H1 (cell line): Measurements from ENCODE around the gene TSPOAP1.

ENCODE experiments used
- ASH2L ChIP-seq: fragments of 200-600, 300-600 bp; sonication (generic); IDR thresholded peaks from one replicate; pipeline ENCODE4 v1.7.1; 2017; ENCODE audit warnings: low read length
- CBX8 ChIP-seq: fragments of 300-800, 300-1000 bp; sonication (generic); IDR thresholded peaks from 2 replicates; pipeline ENCODE4 v1.7.1; 2016; ENCODE audit warnings: low read depth, low read length, borderline replicate concordance
- CREB1 ChIP-seq: IDR thresholded peaks from 2 replicates; pipeline ENCODE4 v1.6.1; 2012; ENCODE audit warnings: inconsistent platforms
- EP300 ChIP-seq, 2 experiments: IDR thresholded peaks; 1 replicate in 1 of 2; 2 replicates in 1 of 2; pipeline ENCODE4 v1.6.1; 2011 to 2012; ENCODE audit warnings: low read depth in 2 of 2, low read length in 2 of 2, mild to moderate bottlenecking in 2 of 2, borderline replicate concordance in 1 of 2, inconsistent platforms in 1 of 2, moderate library complexity in 1 of 2
- FOSL1 ChIP-seq: IDR thresholded peaks from 2 replicates; pipeline ENCODE4 v1.6.1; 2011; ENCODE audit warnings: mild to moderate bottlenecking, low read depth, low read length, moderate library complexity; ENCODE audit not compliant: insufficient read depth
- GTF2F1 ChIP-seq: IDR thresholded peaks from 2 replicates; pipeline ENCODE4 v1.6.1; 2012; ENCODE audit warnings: low read depth, low read length, improper control_type of control experiment, borderline replicate concordance
- KDM1A ChIP-seq: fragments of 200-600, 300-600 bp; sonication (generic); IDR thresholded peaks from 2 replicates; pipeline ENCODE4 v1.7.1; 2016; ENCODE audit warnings: mild to moderate bottlenecking, low read length, borderline replicate concordance
- NRF1 ChIP-seq: IDR thresholded peaks from 2 replicates; pipeline ENCODE4 v1.6.1; 2011; ENCODE audit warnings: mild to moderate bottlenecking, low read depth, low read length, improper control_type of control experiment
- POLR2A ChIP-seq, 2 experiments: IDR thresholded peaks; 1 replicate in 1 of 2; 2 replicates in 1 of 2; pipeline ENCODE4 v1.6.1; 2011; ENCODE audit warnings: low read depth in 2 of 2, low read length in 2 of 2, mild to moderate bottlenecking in 2 of 2; ENCODE audit errors: control extremely low read depth in 1 of 2
- SRF ChIP-seq: IDR thresholded peaks from 2 replicates; pipeline ENCODE4 v1.6.1; 2011; ENCODE audit warnings: mild to moderate bottlenecking, low read depth, low read length, moderate library complexity
- TAF1 ChIP-seq: IDR thresholded peaks from 2 replicates; pipeline ENCODE4 v1.6.1; 2011; ENCODE audit warnings: mild to moderate bottlenecking, low read depth, low read length
- TF ChIP-seq, protein P1 (sequence below): IDR thresholded peaks from 2 replicates; pipeline ENCODE4 v1.6.1; 2011; ENCODE audit warnings: low read length, improper control_type of control experiment
- TF ChIP-seq, protein P2 (sequence below), 3 experiments: IDR thresholded peaks; 1 replicate in 2 of 3; 2 replicates in 1 of 3; pipeline versions ENCODE4 v1.5.1 to v1.6.1; 2011; ENCODE audit warnings: low read length in 3 of 3, mild to moderate bottlenecking in 3 of 3, inconsistent platforms in 2 of 3, low read depth in 1 of 3, moderate library complexity in 1 of 3; ENCODE audit not compliant: insufficient read depth in 1 of 3; ENCODE audit errors: control extremely low read depth in 1 of 3
- TF ChIP-seq, protein P3 (sequence below): IDR thresholded peaks from 2 replicates; pipeline ENCODE4 v1.6.1; 2011; ENCODE audit warnings: low read depth, mild to moderate bottlenecking, low read length; ENCODE audit not compliant: insufficient read depth

DNA sequence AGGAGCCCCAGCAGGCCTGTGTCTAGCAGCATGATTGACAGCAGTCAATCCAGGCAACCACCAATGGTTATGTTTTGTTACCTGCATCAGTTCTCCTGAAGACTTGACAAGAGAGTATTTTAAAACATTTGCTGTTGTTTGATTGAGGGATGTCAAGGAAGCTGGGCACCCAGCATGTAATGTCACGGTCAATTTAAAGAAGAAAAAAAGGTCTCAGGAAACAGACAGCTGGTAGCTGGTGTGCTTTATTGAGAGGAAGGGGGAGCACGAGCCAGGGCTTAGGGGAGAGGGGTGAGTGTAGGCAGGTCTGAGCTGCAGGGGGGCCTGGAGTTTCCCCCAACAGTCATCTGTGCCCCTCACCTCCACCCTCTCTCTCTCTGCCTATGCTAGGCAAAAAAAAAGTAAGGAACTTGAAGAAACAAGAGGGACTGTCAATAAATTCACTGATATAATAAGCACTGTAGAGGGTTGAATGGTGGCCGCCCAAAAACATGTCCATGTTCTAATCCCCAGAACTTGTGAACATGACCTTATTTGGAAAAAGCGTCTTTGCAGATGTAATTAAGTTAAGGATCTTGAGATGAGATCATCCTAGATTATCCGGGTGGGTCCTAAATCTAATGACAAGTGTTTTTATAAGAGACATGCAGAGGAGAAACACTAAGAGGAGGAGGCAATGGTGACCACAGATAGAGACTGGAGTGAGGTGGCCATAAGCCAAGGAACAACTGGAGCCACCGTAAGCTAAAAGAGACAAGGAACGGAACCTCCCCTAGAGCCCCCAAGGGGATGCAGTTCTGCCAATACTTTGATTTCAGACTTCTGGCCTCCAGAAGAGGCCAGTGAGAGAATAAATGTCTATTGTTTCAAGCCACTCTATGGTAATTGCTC, 14.5 kb downstream of the TSPOAP1 start:
- no peak for TF ChIP-seq POLR2A (IDR thresholded peaks at IDR 0.05; ENCODE audit: control extremely low read depth in 1 of 2, low read depth in 2 of 2, low read length in 2 of 2)
- no peak for TF ChIP-seq GTF2F1
- TF ChIP-seq KDM1A, result no peak
- no peak for TF ChIP-seq EP300 (IDR thresholded peaks at IDR 0.05; ENCODE audit: borderline replicate concordance in 1 of 2, low read depth in 2 of 2, low read length in 2 of 2)
- TF ChIP-seq, protein P1, sequence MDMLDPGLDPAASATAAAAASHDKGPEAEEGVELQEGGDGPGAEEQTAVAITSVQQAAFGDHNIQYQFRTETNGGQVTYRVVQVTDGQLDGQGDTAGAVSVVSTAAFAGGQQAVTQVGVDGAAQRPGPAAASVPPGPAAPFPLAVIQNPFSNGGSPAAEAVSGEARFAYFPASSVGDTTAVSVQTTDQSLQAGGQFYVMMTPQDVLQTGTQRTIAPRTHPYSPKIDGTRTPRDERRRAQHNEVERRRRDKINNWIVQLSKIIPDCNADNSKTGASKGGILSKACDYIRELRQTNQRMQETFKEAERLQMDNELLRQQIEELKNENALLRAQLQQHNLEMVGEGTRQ, result no peak
- TF ChIP-seq ASH2L, result no peak
- TF ChIP-seq, protein P2, sequence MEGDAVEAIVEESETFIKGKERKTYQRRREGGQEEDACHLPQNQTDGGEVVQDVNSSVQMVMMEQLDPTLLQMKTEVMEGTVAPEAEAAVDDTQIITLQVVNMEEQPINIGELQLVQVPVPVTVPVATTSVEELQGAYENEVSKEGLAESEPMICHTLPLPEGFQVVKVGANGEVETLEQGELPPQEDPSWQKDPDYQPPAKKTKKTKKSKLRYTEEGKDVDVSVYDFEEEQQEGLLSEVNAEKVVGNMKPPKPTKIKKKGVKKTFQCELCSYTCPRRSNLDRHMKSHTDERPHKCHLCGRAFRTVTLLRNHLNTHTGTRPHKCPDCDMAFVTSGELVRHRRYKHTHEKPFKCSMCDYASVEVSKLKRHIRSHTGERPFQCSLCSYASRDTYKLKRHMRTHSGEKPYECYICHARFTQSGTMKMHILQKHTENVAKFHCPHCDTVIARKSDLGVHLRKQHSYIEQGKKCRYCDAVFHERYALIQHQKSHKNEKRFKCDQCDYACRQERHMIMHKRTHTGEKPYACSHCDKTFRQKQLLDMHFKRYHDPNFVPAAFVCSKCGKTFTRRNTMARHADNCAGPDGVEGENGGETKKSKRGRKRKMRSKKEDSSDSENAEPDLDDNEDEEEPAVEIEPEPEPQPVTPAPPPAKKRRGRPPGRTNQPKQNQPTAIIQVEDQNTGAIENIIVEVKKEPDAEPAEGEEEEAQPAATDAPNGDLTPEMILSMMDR (IDR thresholded peaks at IDR 0.05; ENCODE audit: control extremely low read depth in 1 of 3, insufficient read depth in 1 of 3, low read depth in 1 of 3, low read length in 3 of 3), result no peak
- TF ChIP-seq SRF, result no peak
- TF ChIP-seq, protein P3, sequence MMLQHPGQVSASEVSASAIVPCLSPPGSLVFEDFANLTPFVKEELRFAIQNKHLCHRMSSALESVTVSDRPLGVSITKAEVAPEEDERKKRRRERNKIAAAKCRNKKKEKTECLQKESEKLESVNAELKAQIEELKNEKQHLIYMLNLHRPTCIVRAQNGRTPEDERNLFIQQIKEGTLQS, result no peak
- no peak for TF ChIP-seq CREB1
- no peak for TF ChIP-seq CBX8
- no peak for TF ChIP-seq TAF1
- no peak for TF ChIP-seq NRF1
- no peak for TF ChIP-seq FOSL1
